ENCODE data around the gene ZNF488. TPM values are rescaled to one million over a fixed set of nuclear protein-coding genes. Genes with fewer than 3 reads are reported as not detected.
"Not testable (repeated sequence)": the region's sequence is repeated elsewhere in the genome, so short reads cannot be mapped to it uniquely, and the experiment has no call there.

The ZNF488 gene
- total RNA-seq, 1 donor from 2014 or later = 0.60 TPM

DNA sequence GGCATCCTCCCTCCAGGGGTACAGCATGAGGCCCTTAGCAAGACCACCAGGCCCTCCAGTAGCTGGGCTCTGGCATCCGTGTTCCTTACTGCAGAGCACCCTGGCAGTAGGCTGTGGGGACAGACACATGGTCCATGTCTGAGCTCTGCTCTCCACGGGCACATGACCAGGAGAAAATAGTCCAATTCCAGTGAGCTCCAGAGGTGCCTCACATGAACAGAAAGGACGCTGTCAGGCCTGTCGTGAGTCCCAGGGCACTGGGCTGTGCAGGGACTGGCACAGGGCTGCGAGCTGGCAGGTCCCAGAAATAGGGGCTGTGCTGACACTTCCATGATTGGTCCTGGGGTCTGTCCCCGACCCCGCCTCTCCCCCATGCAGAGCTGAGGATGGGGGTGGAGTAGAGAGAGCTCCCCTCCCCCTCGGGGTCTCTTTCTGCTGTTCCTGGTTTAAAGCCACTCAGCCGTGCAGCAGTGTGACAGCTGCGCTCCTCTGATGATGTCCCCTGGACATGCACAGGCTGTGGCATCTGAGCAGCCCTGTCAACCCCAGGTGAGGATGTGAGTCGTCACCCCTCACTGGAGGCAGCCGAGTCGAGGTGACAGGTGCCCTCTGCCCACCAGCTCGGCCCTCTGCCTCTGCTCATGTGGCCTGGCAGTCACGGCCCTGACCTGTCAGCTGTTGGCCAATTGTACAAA is 25.2 kb upstream of the ZNF488 start:
- no peak for ATAC-seq

DNA sequence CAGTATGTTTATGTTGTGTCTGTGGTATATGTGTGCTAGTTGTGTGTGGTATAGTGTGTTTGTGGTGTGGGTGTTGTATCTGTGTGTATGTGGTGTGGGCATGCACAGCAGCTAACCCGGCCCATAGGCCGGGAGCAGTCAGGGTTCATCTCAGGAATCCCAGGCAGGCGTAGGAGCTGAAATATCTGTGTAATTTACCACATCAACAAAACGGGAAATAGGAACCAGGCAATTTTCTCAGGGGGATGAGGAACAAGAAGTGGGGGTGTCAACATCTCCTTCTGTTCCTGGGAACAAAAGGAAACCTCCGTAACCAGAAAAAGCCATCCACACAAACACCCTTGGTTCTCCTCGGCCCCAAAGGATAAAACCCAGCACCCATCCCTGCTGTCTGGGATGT is 24.5 kb upstream of the ZNF488 start:
- no peak for ATAC-seq

DNA sequence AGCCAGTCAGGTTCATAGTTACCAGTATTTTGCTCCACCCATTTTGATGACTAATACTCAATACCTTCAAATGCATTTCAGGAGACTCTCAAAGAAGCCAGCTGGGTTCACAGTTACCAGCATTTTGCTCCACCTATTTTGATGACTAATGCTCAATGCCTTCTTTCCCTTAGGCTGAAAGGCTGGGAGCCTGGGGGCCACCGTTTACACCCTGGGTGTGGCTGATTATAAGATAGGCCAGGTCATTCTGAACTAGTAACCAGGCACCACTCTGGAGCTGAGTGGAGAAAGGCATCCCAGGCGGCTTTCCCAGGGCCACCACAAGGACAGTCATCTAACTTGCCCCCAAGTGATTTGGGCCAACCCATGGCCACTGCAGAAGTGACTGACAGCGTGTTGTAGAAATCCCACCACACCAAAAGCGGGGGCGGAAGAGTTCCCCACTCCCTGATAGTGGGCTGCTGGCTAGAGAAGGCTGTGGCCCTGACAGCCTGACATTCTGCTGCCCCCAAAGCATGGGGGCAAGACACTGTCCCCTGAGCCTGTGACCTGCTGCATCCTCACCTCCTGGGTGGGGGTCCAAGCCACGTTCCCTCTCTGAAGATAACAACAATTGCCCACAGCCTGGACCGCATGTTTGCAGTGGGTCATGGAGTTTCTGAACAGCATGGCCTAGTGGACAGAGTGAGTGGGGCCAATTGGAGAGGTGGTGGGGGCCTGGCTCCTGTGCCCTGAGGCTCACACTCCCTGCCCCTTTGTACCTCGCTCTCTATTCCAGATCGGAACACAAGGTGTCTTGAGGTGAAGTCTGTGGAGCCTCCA is 23.0 kb upstream of the ZNF488 start:
- ATAC-seq = peak; percentile 82

DNA sequence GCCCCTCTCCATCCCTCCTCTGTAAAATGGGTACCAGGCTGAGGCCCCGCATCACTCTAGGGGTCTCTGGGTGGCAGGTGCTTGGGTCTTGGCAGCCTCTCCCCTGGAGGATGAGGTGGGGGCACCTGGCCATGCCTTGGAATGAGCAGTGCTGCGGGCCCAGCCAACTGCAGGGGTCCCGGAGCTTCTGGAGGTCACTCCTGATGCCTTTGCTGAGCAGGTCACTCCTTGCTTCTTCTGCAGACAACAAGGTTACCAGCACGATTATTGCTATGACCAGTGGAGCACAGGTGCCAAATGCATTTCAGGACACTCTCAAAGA is 22.4 kb upstream of the ZNF488 start:
- no peak for ATAC-seq

DNA sequence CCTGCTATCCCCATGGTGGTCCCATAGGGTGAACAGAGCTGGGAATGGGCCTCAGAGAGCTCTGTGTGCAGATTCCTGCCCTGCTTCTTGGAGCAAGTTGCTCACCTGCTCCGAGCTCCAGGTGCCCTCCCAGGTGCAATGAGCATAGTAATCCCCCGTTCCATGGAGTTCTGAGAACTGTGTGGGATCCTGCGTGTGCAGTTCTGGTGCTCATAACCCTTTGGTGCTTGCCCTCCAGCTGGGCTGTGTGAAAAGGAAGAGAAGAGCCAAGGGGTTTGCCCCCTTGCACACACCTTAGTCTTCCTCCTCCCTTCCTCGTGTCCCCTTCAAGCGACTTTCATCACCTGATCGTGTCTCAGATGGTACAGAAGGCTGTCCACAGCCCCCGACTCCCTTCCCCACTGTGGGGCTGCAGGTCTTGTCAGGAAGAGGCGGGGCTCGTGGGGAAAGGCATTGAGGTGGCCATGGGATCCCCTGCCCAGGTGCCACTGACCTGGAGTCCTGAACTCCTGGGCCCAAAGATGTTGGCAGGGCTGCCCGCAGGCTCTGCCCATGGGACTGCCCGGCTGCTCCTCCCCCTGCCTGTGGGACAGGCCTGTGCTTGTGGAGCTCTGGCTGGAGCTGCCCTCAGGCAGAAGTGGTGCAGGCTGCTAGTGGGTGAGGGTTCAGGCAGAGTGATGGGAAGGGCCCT is 21.9 kb upstream of the ZNF488 start:
- peak; percentile 44 for ATAC-seq

DNA sequence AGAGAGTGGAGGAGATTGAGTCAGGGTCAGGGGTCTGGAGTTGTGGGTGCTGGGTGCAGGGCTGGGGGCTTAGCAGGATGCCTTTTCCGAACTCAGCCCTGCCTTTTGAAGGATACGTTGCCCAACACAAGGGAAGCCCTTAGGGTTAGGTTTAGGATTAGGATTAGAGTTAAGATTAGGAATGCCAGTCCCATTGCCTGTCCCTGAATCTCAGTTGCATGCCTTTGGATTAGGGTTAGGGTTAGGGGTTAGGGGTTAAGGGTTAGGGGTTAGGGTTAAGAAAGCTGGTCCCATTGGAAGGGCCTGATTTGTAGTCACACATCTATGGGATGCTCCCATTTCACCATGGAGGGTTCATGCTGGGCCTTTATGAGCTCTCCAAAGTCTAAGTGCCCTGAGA is 20.8 kb upstream of the ZNF488 start:
- no peak for ATAC-seq

DNA sequence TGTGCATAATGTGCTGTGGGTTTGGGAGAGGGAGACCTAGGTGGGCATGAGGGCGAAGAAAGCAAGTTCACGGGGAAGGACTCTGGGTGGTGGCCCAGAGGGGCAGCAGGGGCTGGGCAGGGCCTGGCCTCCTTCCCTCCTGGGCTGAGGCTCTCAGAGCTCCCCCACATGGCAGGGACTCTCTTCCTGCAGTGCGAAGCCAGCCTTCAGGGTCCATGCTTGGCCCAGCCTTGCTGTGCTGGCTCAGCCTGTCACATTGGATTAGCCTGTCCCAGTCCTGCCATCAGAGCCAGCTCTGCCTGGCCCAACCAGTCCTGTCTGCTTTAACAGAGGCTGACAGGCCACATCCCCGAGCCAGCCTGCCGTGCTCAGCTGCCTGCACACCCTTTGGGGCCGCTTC is 20.4 kb upstream of the ZNF488 start:
- ATAC-seq = peak; percentile 75

DNA sequence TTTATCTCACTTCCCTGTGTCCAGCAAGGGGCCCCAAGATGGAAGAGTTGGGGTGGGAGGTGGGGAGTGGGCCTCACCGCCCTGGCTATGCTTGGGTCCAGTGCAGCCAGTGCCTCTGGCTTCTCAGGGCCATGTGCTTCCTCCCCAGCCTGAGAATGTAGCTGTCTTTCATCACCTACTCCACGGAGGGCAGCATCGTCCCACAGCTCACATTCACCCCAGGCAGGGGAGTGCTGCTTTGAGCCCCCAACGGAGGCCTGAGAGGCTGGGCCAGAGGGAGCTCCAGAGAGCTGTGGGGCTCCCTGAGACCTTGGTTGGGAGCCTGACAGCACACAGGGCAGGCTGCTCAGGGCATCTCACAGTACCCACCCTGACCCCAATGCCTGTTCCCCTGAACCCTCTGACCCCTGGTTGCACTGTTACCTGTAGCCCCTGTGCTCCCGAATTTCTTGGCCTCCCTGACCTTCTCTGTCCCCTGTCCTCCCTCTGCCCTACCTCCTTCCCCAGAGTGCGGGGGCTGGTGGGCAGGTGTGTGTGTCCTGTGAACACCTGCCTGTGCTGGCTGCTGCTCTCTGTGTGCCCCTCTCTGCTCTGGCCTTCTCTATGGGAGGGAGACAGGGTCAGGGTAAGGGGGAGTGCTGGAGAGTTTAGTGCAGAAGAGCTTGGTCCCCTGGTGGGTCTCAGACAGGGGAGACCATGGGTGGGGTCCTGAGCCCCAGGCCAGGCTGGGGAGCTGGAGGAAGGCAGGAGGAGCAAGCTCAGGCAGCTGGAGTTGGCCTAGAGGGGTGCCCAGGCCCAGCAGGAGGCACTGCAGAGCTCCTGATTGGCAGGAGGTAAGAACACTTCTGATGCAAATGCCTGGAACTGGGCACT is 19.6 kb upstream of the ZNF488 start:
- no peak for ATAC-seq

DNA sequence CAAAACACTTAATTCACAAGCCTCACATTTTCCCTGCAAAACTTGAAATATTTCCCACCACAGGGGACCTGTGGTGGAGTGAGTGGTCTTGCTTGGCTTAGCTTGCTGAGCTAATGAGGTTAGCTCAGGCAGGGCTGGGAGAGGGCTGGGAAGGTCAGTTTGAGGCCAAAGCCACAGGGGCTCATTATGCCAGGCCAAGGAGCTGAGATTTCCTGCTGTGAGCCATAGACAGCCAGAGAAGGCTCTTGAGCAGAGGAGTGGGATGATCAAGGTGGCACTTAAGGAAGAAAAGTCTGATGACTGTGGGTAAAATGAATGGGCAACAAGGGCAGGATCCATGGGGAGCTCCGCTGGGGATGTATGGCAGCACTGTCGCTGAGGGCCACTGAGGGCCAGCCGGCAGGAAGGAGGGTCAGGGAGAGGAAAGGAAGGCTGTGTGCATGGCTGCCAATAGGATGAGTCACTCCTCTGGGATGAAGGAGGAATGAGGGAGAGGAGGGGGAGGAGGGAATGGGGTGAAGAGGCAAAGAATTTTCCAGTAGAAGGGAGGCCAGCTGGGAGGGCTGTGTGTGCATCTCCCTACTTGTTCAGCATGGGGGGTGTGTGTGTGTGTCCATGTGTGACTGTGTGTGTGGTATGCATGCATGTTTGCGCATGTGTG is 18.7 kb upstream of the ZNF488 start:
- ATAC-seq = peak; percentile 12

DNA sequence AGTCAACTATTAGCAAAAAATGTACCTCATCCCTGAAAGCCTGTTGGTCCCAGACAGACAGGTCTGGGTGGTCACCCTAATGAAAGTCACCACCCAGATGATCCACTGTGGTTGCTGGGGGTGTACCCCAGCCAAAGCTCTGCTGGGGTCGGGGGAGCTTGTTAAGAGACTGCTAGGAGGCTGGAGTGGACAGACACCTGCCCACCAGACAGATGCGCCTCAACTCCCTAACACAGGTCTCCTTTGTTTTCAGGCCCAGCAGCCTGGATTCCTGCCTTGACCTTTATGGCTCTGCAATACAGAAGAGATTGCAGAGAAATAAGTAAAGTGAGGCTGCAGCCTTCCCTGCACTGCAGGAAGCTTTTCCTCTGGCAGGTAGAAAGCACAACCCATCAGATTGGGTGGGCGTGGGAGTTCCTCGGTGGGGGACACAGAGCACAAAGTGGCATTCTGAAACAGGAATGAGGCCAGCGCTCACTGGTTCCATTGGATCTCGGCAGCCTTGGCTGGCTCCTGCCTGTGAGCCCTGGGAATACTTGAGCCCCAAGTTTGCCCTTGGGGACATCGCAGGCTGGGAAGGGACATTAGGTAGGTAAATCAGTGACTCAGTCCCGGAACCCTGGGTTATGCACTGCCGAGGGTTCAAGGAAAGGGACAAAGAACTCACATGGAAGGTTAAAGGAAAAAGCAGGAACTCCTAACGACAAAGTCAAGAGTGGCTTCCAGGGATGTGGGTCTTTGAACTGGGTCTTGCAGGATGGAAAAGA is 18.0 kb upstream of the ZNF488 start:
- no peak for ATAC-seq

DNA sequence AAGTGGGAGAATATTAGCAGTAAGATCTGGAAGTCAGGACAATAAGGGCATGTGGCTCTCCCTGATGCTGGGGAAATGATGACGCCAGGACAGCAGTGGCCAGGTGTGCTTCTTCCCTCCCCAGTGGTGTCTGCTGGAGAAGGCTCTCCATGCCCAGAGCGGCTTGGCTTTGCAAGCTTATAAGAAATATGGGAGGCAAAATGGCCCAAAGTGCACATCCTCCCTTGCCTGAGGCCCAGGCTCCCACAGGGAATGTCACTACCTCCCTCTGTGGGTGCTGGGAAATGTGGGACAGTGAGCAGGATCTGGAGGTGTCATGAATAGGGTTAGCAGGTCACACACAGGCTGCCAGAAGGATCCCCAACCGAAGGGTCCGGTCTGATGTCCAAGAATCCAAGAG is 17.1 kb upstream of the ZNF488 start:
- ATAC-seq = no peak

DNA sequence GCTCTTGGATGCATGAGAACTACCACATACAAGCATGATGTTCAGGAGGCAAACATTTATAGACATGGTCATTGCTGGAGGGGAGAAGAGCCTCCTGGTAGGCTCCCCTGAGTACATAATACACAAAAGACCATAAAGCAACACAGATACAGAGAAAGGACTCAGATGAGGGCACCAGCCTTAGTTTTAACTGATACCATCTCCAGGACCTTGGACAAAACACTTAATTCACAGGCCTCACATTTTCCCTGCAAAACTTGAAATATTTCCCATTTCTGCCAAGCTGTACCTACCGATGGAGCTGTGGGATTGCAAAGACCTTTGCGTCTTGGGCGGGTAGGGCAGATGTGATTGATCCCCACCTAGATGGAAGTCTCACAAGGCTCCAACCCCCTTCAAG is 16.7 kb upstream of the ZNF488 start:
- no peak for ATAC-seq

DNA sequence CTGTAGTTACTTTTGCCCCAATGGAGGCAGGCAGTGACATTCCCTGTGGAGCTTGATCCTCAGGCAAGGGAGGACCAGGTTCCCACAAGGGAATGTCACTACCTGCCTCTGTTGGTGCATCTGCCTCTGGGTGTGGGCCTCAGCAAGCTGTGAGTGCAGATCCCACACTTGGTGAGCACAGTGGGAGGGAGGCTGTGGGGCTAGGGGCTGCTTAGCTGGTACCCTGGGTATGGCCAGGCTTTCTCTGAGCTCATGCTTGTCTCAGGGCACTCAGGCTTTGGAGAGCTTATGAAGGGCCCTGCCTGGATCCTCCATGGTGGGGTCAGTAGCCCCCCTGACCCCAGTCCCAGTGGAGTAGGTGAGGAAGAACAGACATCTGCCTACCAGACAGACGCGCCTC is 16.2 kb upstream of the ZNF488 start:
- no peak for ATAC-seq

DNA sequence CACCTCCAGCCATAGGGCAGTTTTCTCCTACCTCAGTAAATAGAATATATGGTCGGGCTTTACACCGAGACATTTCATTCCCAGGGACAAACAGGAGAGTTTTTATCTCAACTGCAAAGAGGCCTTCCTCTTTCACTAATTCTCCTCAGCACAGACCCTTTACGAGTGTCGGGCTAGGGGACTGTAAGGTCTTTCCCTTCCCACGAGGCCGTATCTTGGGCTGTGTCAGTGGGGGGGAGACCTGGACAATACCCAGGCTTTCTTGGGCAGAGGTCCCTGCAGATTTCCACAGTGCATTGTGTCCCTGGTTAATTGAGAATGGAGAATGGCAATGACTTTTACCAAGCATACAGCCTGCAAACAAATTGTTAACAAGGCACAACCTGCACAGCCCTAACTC is 13.2 kb upstream of the ZNF488 start:
- no peak for ATAC-seq

DNA sequence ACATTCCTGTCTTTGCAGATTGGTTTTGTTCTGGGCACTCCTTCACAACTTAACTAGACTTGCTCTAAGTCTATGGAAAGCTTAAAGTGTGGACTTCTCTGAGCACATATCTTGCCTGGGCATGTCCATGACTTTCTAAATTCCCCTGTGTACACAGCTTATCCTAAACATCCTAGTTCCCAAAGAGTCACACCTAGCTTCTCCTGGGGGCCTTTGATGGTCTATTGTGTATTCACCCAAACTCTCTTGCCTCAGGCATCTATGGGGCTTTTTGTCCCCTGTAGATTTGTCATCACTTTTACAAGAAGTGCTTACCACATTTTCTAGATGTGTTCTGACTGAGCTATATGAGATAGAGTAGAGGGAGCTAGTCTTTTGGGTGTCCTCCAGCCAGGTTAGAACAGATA is 12.2 kb upstream of the ZNF488 start:
- peak; percentile 99 for ATAC-seq

DNA sequence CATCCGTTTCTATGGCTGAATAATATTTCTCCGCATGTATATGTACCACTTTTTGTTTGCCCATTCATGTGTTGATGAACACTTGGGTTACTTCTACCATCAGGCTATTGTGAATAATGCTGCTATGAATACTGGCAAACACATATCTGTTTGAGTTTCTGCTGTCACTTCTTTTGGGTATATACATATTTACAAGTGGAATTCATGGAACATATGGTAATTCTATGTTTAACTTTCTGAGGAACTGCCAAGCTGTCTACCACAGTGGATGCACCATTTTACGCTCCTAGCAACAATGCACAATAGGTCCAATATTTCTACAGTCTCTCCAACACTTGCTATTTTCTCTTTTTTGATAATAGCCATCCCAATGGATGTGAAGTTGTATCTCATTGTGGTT is 5.5 kb upstream of the ZNF488 start:
- ATAC-seq = no peak

DNA sequence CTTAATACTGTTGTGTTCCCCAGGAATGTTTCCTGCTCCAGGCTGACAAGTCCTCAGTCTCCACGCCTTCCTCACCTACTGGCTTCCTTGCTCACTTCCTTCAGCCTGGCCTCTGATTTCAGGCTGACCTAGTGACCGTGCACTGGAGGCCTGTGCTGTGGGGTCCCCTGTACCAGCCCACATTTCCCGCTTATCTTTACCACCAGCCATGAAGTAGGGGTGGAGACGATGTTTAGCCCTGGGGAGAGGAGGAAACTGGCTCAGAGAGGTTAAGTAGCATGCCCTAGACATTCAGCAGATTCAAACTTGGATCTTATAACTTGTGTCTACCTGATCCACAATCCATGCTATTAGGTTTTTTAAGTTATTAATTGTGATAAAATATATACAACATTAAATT is 4.8 kb upstream of the ZNF488 start:
- no peak for ATAC-seq

DNA sequence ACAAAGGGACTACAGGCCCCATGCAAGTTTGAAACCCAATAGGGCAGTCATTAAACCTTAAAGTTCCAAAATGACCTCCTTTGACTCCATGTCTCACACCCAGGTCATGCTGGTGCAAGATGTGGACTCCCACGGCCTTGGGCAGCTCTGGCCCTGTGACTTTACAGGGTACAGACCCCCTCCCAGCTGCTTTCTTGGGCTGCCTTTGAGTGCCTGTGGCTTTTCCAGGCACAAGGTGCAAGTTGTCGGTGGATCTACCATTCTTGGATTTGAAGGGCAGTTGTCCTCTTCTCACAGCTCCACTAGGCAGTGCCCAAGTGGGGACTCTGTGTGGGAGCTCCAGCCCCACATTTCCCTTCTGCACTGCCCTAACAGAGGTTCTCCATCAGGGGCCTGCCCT is 2.0 kb upstream of the ZNF488 start:
- not testable (repeated sequence) for ATAC-seq

DNA sequence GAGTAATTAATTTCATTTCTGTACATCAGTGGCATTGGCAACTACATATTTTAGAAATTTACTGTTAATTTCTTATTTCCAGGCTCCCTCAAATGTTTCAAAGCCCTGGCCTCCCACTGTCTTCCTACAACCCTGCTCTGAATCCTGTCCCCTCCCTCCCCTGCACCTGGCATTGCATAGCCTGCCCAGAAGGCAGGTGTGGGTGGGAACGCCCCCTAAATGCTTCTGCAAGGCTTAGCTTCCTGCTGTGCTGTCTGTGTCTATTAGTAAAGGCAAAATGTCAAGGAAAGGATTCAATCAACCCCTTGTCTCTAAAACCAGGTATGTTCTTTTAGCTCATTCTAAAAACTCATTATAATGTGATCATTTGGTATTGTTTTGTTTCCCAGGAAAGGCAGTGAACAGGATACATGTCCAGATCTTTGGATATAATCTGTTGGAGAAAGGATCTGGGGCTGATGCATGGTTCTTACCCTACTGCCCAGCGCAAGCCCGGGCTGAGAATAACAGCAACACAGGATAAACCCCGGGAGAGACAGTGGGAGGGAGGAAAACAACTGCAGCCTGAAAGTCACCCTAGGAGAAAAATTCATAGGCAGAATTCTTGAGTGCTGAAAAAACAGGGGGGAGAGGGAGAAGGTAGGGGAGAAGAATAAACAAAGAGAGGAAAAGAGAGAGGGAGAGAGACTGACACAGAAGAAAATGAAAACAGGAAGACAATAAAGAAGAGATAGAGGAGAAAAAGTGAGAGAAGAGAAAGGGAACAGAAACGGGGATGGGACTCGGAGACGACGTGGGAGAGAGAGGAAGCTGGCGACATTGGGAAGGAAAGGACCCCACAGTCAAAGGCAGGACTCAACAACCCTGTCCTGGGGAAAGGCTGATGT is 589 bp downstream of the ZNF488 start:
- ATAC-seq = no peak

Data from esophagus mucosa (tissue), 1 donor.